Endothelial cell of umbilical vein (primary cell): ENCODE measurements around the gene SLC9B2. TPM values are rescaled to one million over a fixed set of nuclear protein-coding genes. Genes with fewer than 3 reads are reported as not detected.

Experiments
- BruUV-seq: library from RNA; stranded (reverse); fragments of 400-500 nt; replicated peaks from 2 replicates; lab custom pipeline; 2021; lab: Mats Ljungman, UMichigan
- CTCF ChIA-PET: fragments of 300-600, 350-600 bp; sonication (Branson Sonifier 250); formaldehyde crosslinking; loops from one replicate; lab custom pipeline; 2021; ENCODE audit warnings: antibody characterized with exemption, inconsistent platforms; lab: Charles Lee
- POLR2A ChIA-PET: fragments of 300-600, 350-600 bp; sonication (Branson Sonifier 250); formaldehyde crosslinking; loops from one replicate; lab custom pipeline; 2021; ENCODE audit warnings: antibody characterized with exemption, inconsistent platforms; lab: Charles Lee
- DNase-seq: peaks from one replicate; pipeline ENCODE4 v3.0.0-alpha.2; 2011; ENCODE audit warnings: low read depth, low spot score
- FAIRE-seq: peaks from 2 replicates; lab custom pipeline; 2011; peaks lifted over from hg19 to GRCh38; lab: Jason Lieb, UNC
- H2AFZ ChIP-seq: 2 replicates; pipeline ENCODE4 v1.6.0; 2012; ENCODE audit warnings: low read depth, low read length, control low read depth, inconsistent platforms
- H3K27ac ChIP-seq: 2 replicates; pipeline ENCODE4 v1.5.1; 2011; ENCODE audit warnings: low read depth, mild to moderate bottlenecking, control low read depth, low read length, moderate library complexity; ENCODE audit not compliant: insufficient read depth
- H3K27me3 ChIP-seq, 2 experiments: 2 replicates each; pipeline versions ENCODE4 v1.6.0 to v1.6.1; 2011; ENCODE audit warnings: low read length in 2 of 2, mixed read lengths in 1 of 2; ENCODE audit not compliant: control insufficient read depth in 2 of 2, insufficient read depth in 2 of 2
- H3K36me3 ChIP-seq, 2 experiments: 2 replicates in 1 of 2; 3 replicates in 1 of 2; pipeline ENCODE4 v1.5.1; 2011; ENCODE audit warnings: low read length in 2 of 2, mild to moderate bottlenecking in 1 of 2, moderate library complexity in 1 of 2; ENCODE audit not compliant: control insufficient read depth in 2 of 2, insufficient read depth in 2 of 2; ENCODE audit errors: extremely low read depth in 1 of 2
- H3K4me1 ChIP-seq: 3 replicates; pipeline ENCODE4 v1.5.1; 2011; ENCODE audit warnings: mild to moderate bottlenecking, low read length; ENCODE audit not compliant: control insufficient read depth, insufficient read depth; ENCODE audit errors: extremely low read depth
- H3K4me2 ChIP-seq: 2 replicates; pipeline ENCODE4 v1.6.1; 2011; ENCODE audit warnings: low read length, control low read depth, mixed read lengths; ENCODE audit not compliant: insufficient read depth
- H3K4me3 ChIP-seq, 3 experiments: fragments of 200-600 bp in 1 of 3; sonication (generic), shearing (Covaris generic) in 1 of 3; replicated peaks in 1 of 3; 2 replicates each; pipeline ENCODE4 v1.5.1; 2011 to 2016; ENCODE audit warnings: control low read depth in 3 of 3, low read length in 3 of 3, mild to moderate bottlenecking in 2 of 3, inconsistent platforms in 1 of 3, low read depth in 1 of 3, moderate library complexity in 1 of 3; ENCODE audit not compliant: insufficient read depth in 1 of 3
- H3K79me2 ChIP-seq: 2 replicates; pipeline ENCODE4 v1.6.0; 2012; ENCODE audit warnings: low read length, inconsistent platforms; ENCODE audit not compliant: control insufficient read depth, insufficient read depth
- H3K9ac ChIP-seq: replicated peaks from 2 replicates; pipeline ENCODE3; 2011; ENCODE audit warnings: low read length, control low read depth; ENCODE audit not compliant: insufficient read depth; ENCODE audit errors: extremely low read depth
- H3K9me1 ChIP-seq: replicated peaks from 3 replicates; pipeline ENCODE4 v1.6.0; 2011; ENCODE audit warnings: mild to moderate bottlenecking, low read length; ENCODE audit not compliant: control insufficient read depth, insufficient read depth; ENCODE audit errors: extremely low read depth
- H3K9me3 ChIP-seq: replicated peaks from 2 replicates; pipeline ENCODE4 v1.5.1; 2012; ENCODE audit warnings: low read length, inconsistent platforms; ENCODE audit not compliant: control insufficient read depth, insufficient read depth
- H4K20me1 ChIP-seq: replicated peaks from 2 replicates; pipeline ENCODE3; 2011; ENCODE audit warnings: mild to moderate bottlenecking, low read length; ENCODE audit not compliant: control insufficient read depth, insufficient read depth; ENCODE audit errors: extremely low read depth
- CTCF ChIP-seq, 2 donors: IDR thresholded peaks; 1 replicate in 1 of 2; 2 replicates in 1 of 2; pipeline ENCODE4 v1.5.1; 2011; ENCODE audit warnings: low read length in 2 of 2, mild to moderate bottlenecking in 2 of 2, moderate library complexity in 2 of 2, control low read depth in 1 of 2, inconsistent platforms in 1 of 2, low read depth in 1 of 2; ENCODE audit not compliant: insufficient read depth in 1 of 2; ENCODE audit errors: extremely low read depth in 1 of 2
- EZH2 ChIP-seq: IDR thresholded peaks from 2 replicates; pipeline ENCODE4 v1.6.1; 2012; ENCODE audit warnings: borderline replicate concordance, low read depth, mild to moderate bottlenecking, moderate library complexity, low read length, inconsistent platforms; ENCODE audit not compliant: severe bottlenecking
- FOS ChIP-seq: IDR thresholded peaks from 2 replicates; pipeline ENCODE4 v1.6.1; 2011; ENCODE audit warnings: mild to moderate bottlenecking, low read length, moderate library complexity, borderline replicate concordance; ENCODE audit not compliant: insufficient read depth
- GATA2 ChIP-seq: IDR thresholded peaks from 2 replicates; pipeline ENCODE4 v1.7.0; 2011; ENCODE audit warnings: low read depth, mild to moderate bottlenecking, moderate library complexity, mixed read lengths, low read length; ENCODE audit not compliant: insufficient read length, insufficient read depth
- JUN ChIP-seq: IDR thresholded peaks from 2 replicates; pipeline ENCODE4 v1.6.1; 2011; ENCODE audit warnings: borderline replicate concordance, low read depth; ENCODE audit not compliant: insufficient read length, insufficient read depth
- MAX ChIP-seq: IDR thresholded peaks from 2 replicates; pipeline ENCODE4 v1.6.1; 2011; ENCODE audit not compliant: insufficient read depth, insufficient read length
- MYC ChIP-seq: IDR thresholded peaks from one replicate; pipeline ENCODE4 v1.6.1; 2011; ENCODE audit warnings: mild to moderate bottlenecking, low read depth, low read length
- POLR2A ChIP-seq: IDR thresholded peaks from 2 replicates; pipeline ENCODE4 v1.6.1; 2012; ENCODE audit warnings: low read depth, mild to moderate bottlenecking, control low read depth, low read length
- POLR2AphosphoS5 ChIP-seq: IDR thresholded peaks from 2 replicates; pipeline ENCODE4 v1.6.1; 2012; ENCODE audit warnings: low read depth, mild to moderate bottlenecking, control low read depth, low read length, moderate library complexity; ENCODE audit not compliant: insufficient read depth
- dilution Hi-C: fragments of 300-500 bp; cut with MboI; formaldehyde crosslinking; loops from one replicate; pipeline ENCODE4 v1.15.0; 2019; ENCODE audit warnings: low sequenced_read_pairs; ENCODE audit not compliant: extremely low pct_ligation_motif_present
- intact Hi-C: fragments of 100-400 bp; cut with micrococcal nuclease; formaldehyde crosslinking; loops from one replicate; pipeline ENCODE4 v1.10.0; 2022
- polyA plus RNA-seq, 4 experiments: library from polyadenylated mRNA; depleted of rRNA in 3 of 4; stranded (reverse) in 3 of 4; unstranded in 1 of 4; fragments of >200 nt; gene quantifications; 2 replicates each; pipeline versions ENCODE4 v1.2.1 to v1.2.3, GENCODE V29; 2011 to 2012; ENCODE audit warnings: missing spikeins in 1 of 4
- total RNA-seq: library from RNA; stranded (reverse); gene quantifications from 2 replicates; pipeline ENCODE4 v1.2.3, GENCODE V29; 2021

SLC9B2 gene
- total and polyA plus RNA-seq, 2 donors (not counting 3 experiments of a cell fraction or from before 2014, with no cell fraction given) = 9.6 to 23.5 TPM

- no peaks in the 10 kb centered on the region for H3K9me1 ChIP-seq
- intact Hi-C loops = no loop called here
- H3K4me3 ChIP-seq = no peak overlapping the region
- no TSS peak for BruUV-seq
- no peaks in the 10 kb centered on the region for H4K20me1 ChIP-seq
- TF ChIP-seq EZH2 (no peak), MYC (no peak), GATA2 (no peak), JUN (no peak), CTCF (IDR thresholded peaks at IDR 0.05; ENCODE audit: extremely low read depth in 1 of 2, insufficient read depth in 1 of 2, low read depth in 1 of 2, low read length in 2 of 2) (no peak), FOS (no peak), MAX (no peak), POLR2AphosphoS5 (no peak), POLR2A (no peak)
- no peak overlapping the region for H3K4me2 ChIP-seq
- H3K36me3 ChIP-seq = no peaks in the 10 kb centered on the region
- ChIA-PET CTCF (interaction anchor here (1.4 kb wide), 1 partner anchor 594 kb away, joined by 3 read pairs; no protein-coding TSS in a partner anchor), POLR2A (no interaction called here)
- no peaks in the 10 kb centered on the region for H3K27me3 ChIP-seq
- dilution Hi-C loops = no loop called here
- H3K9me3 ChIP-seq = no peaks in the 10 kb centered on the region
- no peaks in the 10 kb centered on the region for H3K79me2 ChIP-seq
- FAIRE-seq = no peak
- DNase-seq = no peak
- no peak overlapping the region for H3K27ac ChIP-seq
- peaks cover under 1% of the 10 kb centered on the region for H3K4me1 ChIP-seq
- no peak overlapping the region for H3K9ac ChIP-seq
- H2AFZ ChIP-seq = no peak overlapping the region
Measured at GRCh38 chr4:103024996-103025395, 51.6 kb downstream of the SLC9B2 start.
